ENCODE measurements around the gene OVCH2. TPM values are rescaled to one million over a fixed set of nuclear protein-coding genes. Genes with fewer than 3 reads are reported as not detected.
"Not testable (repeated sequence)": the region's sequence is repeated elsewhere in the genome, so short reads cannot be mapped to it uniquely, and the experiment has no call there.

Gene OVCH2
- total RNA-seq, 2 donors from 2014 or later = not detected

DNA sequence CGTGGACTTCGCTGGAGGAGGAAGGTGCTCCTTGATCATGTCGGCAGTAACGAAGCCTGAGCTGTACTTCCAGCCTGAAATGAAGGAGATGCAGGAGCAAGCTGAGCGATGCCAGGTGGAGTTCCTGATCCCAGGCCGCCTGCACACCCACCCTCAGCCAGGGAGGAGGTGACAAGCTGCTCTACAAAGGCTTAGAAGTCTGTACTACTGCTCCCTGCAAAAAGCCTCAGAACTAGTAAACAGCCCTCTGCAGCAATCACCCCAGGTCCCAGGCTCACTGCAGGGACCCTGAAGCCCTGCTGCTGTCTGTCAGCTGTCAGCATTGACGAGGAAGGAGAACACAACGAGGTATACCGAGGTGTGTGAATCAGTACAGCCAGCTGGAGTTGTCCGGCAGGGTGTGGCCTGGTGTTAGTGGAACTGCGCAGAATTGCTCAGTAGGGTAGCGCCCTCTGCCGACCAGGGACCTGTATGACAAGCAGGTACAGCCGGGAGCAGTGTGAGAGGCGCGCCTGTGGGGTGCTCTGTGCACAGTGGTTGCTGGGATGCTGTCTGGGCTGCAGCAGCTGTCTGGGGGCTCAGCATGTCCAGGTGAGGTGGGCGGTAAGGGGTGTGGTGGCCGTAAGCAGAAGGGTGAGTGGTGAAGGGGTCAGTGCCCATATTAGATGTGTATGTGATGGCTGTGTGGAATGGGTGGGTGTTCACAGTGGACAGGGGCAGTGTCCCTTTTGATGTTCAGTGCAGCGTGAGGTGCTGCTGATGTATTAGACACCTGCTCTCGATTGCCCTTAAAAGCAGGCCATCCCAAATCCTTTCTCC, 40.6 kb downstream of the OVCH2 start:
- no peaks in the 10 kb centered on the region for H3K36me3 Mint-ChIP-seq
- H3K27ac Mint-ChIP-seq = no peak overlapping the region
- DNase-seq (ENCODE audit: low spot score) (peak; percentile 81), ATAC-seq (peak; percentile 91 to 92)
- no peak overlapping the region for H3K4me3 Mint-ChIP-seq
- peaks cover 0 to 3% of the 10 kb centered on the region in 2 donors for H3K27me3 Mint-ChIP-seq
- H3K4me1 Mint-ChIP-seq (ENCODE audit: low read depth in 2 of 2) = peaks cover 4 to 7% of the 10 kb centered on the region in 2 donors
- no peaks in the 10 kb centered on the region for H3K9me3 Mint-ChIP-seq

DNA sequence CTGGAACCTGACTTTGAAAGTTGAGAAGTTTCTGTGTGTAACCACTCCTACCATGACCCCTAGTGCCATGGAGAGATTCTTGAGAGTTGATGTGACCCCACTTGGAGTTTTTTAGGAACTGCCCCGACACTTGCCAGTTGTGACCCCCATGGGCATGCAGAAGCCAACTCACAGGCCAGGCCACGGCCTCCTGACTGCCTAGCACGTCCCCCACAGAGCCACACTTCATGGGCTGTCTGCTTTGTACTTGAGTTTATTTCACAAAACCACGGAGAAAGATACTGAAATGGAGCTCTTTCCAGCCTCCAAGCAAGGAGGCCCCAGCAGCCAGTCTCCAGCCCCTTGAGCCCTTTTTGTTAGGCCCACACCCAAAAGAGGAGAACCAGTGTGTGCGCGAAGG, 41.4 kb downstream of the OVCH2 start:
- no peaks in the 10 kb centered on the region for H3K27me3 Mint-ChIP-seq
- no peaks in the 10 kb centered on the region for H3K36me3 Mint-ChIP-seq
- H3K27ac Mint-ChIP-seq = no peak overlapping the region
- no peak overlapping the region for H3K4me3 Mint-ChIP-seq
- peaks cover 0 to 4% of the 10 kb centered on the region in 2 donors for H3K4me1 Mint-ChIP-seq (ENCODE audit: low read depth in 2 of 2)
- DNase-seq (ENCODE audit: low spot score) (no peak), ATAC-seq (no peak)
- H3K9me3 Mint-ChIP-seq = no peaks in the 10 kb centered on the region

DNA sequence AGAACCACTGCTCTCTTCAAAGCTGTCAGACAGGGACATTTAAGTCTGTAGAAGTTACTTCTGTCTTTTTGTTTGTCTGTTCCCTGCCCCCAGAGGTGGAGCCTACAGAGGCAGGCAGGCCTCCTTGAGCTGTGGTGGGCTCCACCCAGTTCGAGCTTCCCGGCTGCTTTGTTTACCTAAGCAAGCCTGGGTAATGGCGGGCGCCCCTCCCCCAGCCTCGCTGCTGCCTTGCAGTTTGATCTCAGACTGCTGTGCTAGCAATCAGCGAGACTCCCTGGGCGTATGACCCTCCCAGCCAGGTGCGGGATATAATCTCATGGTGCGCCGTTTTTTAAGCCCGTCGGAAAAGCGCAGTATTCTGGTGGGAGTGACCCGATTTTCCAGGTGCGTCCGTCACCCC, 42.7 kb downstream of the OVCH2 start:
- not testable (repeated sequence) for H3K4me3 Mint-ChIP-seq; H3K9me3 Mint-ChIP-seq; H3K4me1 Mint-ChIP-seq (ENCODE audit: low read depth in 2 of 2); H3K27ac Mint-ChIP-seq; ATAC-seq; H3K36me3 Mint-ChIP-seq; H3K27me3 Mint-ChIP-seq; DNase-seq (ENCODE audit: low spot score)

DNA sequence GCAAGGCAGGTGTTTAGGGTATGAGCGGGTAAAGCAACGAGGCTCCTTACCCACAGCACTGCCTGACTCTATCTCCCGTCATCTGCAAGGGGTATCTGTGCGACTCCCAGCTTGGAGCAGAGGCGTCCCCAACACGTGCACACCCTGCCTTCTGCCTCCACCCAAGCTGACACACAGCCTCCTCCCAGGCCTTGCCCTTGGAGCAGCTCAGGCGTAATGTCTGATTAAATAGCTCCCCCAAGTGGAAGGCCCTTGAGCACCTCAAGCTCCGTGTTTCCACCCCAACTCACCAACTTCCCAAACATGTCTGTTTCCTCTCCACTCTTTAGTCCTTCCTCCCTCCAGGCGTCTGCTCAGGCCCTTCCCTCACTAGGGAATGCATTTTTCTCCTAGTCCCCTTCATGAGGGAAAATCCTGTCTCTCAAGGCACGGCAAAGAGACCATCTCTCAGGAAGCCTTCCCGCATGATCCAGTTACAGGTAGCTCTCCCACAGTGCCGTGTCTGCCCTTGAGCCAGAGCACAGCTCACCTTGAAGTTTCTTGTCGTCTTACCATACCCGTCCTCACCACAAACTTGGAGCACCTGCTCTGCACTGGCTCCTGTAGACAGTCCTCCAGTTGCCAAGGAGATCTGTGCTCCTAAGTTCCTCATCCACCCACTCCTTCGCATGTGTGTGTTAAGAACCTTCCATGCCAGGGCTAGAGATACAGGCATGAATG, 48.8 kb downstream of the OVCH2 start:
- DNase-seq (ENCODE audit: low spot score) = no peak
- H3K27ac Mint-ChIP-seq = no peak overlapping the region
- ATAC-seq = peak; percentile 53 to 56
- H3K4me1 Mint-ChIP-seq (ENCODE audit: low read depth in 2 of 2) = no peaks in the 10 kb centered on the region
- H3K36me3 Mint-ChIP-seq = no peaks in the 10 kb centered on the region
- no peaks in the 10 kb centered on the region for H3K27me3 Mint-ChIP-seq
- no peak overlapping the region for H3K4me3 Mint-ChIP-seq
- no peaks in the 10 kb centered on the region for H3K9me3 Mint-ChIP-seq

DNA sequence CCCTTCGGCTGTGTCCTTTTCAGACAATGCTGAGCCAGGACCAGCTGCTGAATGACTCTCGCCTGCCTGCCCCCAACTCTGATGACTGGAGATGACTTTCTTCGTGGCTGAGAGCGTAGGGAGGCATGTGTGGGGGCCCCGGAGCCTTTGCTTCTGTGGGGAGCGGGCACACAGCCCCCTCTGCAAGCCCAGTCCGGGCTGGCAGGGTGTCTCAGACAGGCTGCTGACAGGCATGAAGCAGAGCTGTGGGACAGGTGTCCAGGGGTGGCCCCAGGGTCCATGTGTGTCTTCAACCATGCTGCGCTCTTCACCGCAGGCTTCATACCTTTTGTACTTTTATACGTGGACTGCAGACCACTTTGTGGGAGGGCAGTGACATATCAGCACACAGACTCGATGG, 49.6 kb downstream of the OVCH2 start:
- Mint-ChIP-seq H3K27me3 (no peaks in the 10 kb centered on the region), H3K36me3 (no peaks in the 10 kb centered on the region), H3K4me1 (ENCODE audit: low read depth in 2 of 2) (no peaks in the 10 kb centered on the region), H3K27ac (no peak overlapping the region), H3K9me3 (no peaks in the 10 kb centered on the region), H3K4me3 (no peak overlapping the region)
- ATAC-seq (peak in 1 of 2 donors; percentile 41), DNase-seq (ENCODE audit: low spot score) (no peak)

DNA sequence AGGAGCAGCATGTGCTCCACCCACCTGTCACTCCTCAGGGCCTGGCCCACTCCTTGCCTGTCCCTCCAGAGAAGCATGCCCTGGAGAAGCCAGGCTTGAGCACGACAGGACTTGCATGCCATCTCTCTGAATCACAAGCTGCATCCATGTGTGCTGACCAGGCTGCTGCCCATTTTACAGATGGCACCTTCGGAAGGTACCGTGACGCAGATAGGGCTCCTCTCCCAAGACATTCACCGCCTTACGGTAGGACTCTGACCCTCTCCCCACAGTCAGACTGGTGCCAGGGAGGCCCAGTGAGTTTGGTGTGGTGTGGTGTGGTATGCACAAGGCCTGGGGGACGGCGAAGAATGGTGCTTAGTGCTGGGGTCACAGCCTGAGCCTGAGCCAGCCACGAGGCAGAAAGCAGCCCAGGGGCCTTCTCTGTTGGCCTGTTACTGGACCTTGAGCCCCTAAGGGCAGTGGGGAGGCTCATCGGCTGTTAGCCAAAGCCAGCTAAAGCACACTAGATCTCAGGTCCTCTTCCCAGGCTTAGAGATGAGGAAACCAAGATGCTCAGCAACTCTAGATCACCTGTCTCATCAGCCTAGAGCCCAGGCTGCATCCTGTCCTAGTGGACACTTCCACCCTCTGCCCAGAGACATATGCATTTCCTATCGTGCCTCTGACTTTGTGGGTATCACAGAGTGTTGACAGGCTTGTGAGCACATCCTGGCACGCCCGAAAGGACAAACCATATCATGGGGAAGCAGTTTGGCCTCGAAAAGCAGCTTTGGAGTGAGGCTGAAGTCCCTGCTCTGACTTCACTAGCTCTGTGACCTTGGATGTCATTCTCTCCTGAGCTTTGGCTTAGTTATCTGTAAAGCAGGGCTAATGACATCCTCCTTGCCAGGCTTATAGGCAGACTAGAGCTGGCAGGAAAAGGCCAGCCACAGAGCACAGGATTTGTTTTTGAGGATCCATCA, 50.7 kb downstream of the OVCH2 start:
- H3K36me3 Mint-ChIP-seq = no peaks in the 10 kb centered on the region
- peak in 1 of 2 donors; percentile 13 for ATAC-seq
- DNase-seq (ENCODE audit: low spot score) = no peak
- H3K4me3 Mint-ChIP-seq = no peak overlapping the region
- H3K4me1 Mint-ChIP-seq (ENCODE audit: low read depth in 2 of 2) = no peaks in the 10 kb centered on the region
- H3K9me3 Mint-ChIP-seq = no peaks in the 10 kb centered on the region
- H3K27me3 Mint-ChIP-seq = no peaks in the 10 kb centered on the region
- H3K27ac Mint-ChIP-seq = no peak overlapping the region

DNA sequence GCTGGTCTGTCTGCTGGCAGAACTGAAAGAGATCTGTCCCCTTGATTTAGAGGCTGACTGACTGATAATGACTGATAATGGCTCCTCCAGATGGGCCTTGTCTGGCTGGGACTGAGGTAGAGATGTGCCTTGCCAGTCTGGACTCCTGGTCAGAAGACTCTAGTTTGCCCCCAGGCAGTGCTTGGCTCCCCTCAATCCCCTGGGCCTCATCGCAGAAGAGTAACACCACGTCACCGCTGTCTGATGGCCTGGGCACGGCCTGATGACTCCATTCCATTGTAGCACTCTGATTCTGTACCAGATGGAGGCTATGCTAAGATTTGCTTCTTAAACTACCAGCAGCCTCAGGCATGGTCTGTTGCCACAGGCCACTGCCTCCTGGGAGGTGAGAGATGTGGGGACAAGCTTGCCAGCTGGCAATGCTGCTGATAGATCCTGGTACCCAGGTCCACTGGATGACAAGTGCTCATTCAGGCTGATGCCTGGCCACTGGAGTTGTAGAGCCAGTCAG, 52.0 kb downstream of the OVCH2 start:
- ATAC-seq (no peak), DNase-seq (ENCODE audit: low spot score) (no peak)
- H3K9me3 Mint-ChIP-seq = no peaks in the 10 kb centered on the region
- peaks cover 6% of the 10 kb centered on the region for H3K36me3 Mint-ChIP-seq
- no peaks in the 10 kb centered on the region for H3K4me1 Mint-ChIP-seq (ENCODE audit: low read depth in 2 of 2)
- no peak overlapping the region for H3K4me3 Mint-ChIP-seq
- no peaks in the 10 kb centered on the region for H3K27me3 Mint-ChIP-seq
- no peak overlapping the region for H3K27ac Mint-ChIP-seq

DNA sequence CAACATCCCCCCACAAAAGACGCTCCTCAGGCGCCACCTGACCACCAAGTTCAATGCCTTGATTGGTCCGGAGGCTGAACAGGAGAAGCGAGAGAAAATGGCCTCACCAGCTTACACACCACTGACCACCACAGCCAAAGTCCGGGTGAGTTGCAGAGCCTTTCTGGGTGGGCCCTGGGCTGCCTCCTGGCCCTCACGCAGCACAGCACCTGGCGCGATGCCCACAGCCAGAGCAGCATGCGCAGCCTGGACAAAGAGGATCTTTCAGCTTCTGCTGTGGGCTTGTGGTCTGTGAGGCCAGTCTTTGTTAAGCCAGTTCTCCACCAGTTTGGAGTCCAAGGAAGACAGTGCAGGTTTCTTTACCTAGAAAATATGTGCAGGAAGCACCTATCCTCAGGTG, 54.6 kb downstream of the OVCH2 start:
- no peak for ATAC-seq

DNA sequence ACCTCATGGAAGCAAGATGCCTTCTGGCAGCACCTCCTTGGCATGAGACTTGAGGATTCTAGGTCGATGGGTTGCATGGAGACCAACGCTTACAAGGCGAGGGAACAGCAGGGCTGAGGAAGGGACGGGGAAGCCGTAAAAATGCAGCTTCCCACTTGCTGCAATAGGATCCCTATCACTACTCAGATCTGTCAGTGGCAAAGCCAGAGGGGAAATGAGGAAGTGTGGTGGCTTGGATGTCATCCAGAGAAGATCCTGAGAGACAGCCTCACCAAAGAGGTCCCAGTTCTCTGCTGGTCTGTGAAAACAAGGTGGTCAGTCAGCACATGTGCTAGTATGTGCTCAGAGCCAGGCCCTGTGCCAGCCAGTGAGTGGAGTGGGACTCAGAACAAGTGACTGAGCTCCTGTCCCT, 55.1 kb downstream of the OVCH2 start:
- H3K27me3 Mint-ChIP-seq = no peaks in the 10 kb centered on the region
- H3K4me1 Mint-ChIP-seq (ENCODE audit: low read depth in 2 of 2) = no peaks in the 10 kb centered on the region
- H3K36me3 Mint-ChIP-seq = peaks cover 6% of the 10 kb centered on the region
- H3K27ac Mint-ChIP-seq = no peak overlapping the region
- no peak for DNase-seq (ENCODE audit: low spot score)
- H3K9me3 Mint-ChIP-seq = no peaks in the 10 kb centered on the region
- no peak overlapping the region for H3K4me3 Mint-ChIP-seq
- no peak for ATAC-seq

More for the DNA sequence above, 54.6 kb downstream of the OVCH2 start:
- Mint-ChIP-seq H3K27ac (no peak overlapping the region), H3K27me3 (no peaks in the 10 kb centered on the region), H3K36me3 (peaks cover 6% of the 10 kb centered on the region), H3K4me3 (no peak overlapping the region), H3K4me1 (ENCODE audit: low read depth in 2 of 2) (no peaks in the 10 kb centered on the region), H3K9me3 (no peaks in the 10 kb centered on the region)
- no peak for DNase-seq (ENCODE audit: low spot score)

DNA sequence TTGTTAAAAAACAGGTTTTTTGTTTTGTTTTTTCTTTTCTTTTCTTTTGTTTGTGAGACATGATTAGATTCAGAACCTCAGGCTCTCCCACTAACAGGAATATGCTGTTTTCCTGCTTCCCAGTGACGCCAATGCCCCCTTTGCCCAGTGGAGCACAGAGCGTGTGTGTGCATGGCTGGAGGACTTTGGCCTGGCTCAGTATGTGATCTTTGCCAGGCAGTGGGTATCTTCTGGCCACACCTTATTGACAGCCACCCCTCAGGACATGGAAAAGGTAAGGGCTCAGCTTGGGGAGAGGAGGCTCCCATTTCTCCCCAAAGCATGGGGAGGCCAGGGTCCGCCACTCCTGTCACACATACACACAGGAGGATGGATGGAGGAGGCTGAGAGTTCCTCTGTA, 58.0 kb downstream of the OVCH2 start:
- Mint-ChIP-seq H3K27ac (no peak overlapping the region), H3K4me3 (no peak overlapping the region), H3K4me1 (ENCODE audit: low read depth in 2 of 2) (no peaks in the 10 kb centered on the region), H3K9me3 (no peaks in the 10 kb centered on the region), H3K27me3 (no peaks in the 10 kb centered on the region), H3K36me3 (peaks cover 8% of the 10 kb centered on the region)
- DNase-seq (ENCODE audit: low spot score) (no peak), ATAC-seq (no peak)

DNA sequence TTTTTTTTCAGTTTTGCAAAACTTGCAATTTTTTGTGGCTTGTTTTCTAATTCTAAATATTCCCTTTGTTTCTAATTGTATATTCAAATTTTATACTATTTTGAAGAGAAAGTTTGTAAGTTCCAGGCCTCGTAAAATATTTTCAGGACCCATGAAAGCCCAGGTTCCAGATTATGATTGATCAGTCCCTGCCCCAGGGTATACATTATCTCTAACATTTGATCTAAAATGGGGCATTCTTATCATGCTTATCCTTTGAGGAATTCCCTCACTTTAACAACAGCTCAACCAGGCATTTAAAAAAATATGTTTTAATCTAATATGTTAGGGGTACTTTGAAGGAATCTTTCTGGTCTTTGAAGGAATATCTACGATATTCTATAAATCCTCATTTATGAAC, 59.4 kb downstream of the OVCH2 start:
- DNase-seq (ENCODE audit: low spot score) (no peak), ATAC-seq (no peak)
- Mint-ChIP-seq H3K27ac (no peak overlapping the region), H3K36me3 (peaks cover 11% of the 10 kb centered on the region), H3K9me3 (no peaks in the 10 kb centered on the region), H3K4me3 (no peak overlapping the region), H3K27me3 (no peaks in the 10 kb centered on the region), H3K4me1 (ENCODE audit: low read depth in 2 of 2) (no peaks in the 10 kb centered on the region)

DNA sequence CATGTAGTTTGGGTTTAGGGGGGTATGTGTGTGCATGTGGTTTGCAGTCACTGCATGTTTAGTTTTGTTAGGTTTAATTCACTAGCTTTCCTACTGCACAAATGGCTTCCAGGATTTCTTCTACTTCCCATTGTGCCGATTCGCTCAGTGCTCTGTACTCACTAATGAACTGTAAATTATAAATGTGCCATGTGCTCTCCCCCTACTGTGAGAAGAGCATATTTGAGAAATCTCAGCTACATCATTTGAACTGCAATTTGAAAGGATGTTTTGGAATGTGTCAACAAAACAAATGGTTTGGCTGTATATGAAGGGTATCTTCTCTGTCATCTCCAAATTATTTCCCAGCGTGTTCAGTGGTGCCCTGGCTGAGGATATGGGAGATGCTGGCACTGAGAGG, 61.1 kb downstream of the OVCH2 start:
- Mint-ChIP-seq H3K4me3 (no peak overlapping the region), H3K27ac (no peak overlapping the region), H3K27me3 (no peaks in the 10 kb centered on the region), H3K4me1 (ENCODE audit: low read depth in 2 of 2) (no peaks in the 10 kb centered on the region), H3K36me3 (peaks cover 11% of the 10 kb centered on the region), H3K9me3 (no peaks in the 10 kb centered on the region)
- no peak for ATAC-seq
- DNase-seq (ENCODE audit: low spot score) = no peak

DNA sequence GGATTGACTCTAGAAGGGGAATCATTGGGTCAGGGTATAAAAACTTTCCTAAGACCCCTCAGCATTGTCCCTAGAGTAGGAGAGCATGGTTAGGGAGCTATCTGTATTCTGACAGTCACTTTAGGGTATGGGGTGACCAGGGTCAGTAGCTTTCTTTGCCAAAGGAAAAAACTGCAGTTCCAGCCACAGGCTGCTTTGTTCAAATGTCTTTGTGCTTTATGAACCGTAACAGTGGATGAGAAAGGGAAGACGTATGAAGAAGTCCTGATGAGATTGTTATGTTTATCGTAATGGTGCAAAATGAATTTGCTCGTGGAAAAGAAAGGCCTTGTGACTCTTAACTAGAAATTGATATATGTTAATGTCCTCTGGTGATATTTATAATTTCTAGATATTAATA, 63.0 kb downstream of the OVCH2 start:
- no peak overlapping the region for H3K4me3 Mint-ChIP-seq
- DNase-seq (ENCODE audit: low spot score) (no peak), ATAC-seq (no peak)
- H3K9me3 Mint-ChIP-seq = no peaks in the 10 kb centered on the region
- H3K27ac Mint-ChIP-seq = no peak overlapping the region
- H3K36me3 Mint-ChIP-seq = peaks cover 4% of the 10 kb centered on the region
- H3K4me1 Mint-ChIP-seq (ENCODE audit: low read depth in 2 of 2) = no peaks in the 10 kb centered on the region
- no peaks in the 10 kb centered on the region for H3K27me3 Mint-ChIP-seq
